Measurements from ENCODE around the gene RDH16. TPM values are rescaled to one million over a fixed set of nuclear protein-coding genes. Genes with fewer than 3 reads are reported as not detected.
"Not testable (repeated sequence)": the region's sequence is repeated elsewhere in the genome, so short reads cannot be mapped to it uniquely, and the experiment has no call there.

Gene RDH16
- total RNA-seq, 6 donors from 2014 or later, result 0.46 to 0.98 (median 0.54) TPM; not detected in 1

- not testable (repeated sequence) for H3K27me3 ChIP-seq; H3K4me1 ChIP-seq; H3K9me3 ChIP-seq; H3K27ac ChIP-seq; H3K36me3 ChIP-seq; ATAC-seq (ENCODE audit: low FRiP score in 2 of 2); H3K4me3 ChIP-seq
- WGBS, 2 donors, result no CpG with 5 or more reads among the region's 27 CpGs
- DNase-seq, result peak in 1 of 2 donors; percentile 25
Observed at GRCh38 chr12:56963557-56963956, 6.1 kb upstream of the RDH16 start.

GRCh38 chr12:56962247-56962646 lies 4.8 kb upstream of the RDH16 start:
- ATAC-seq (ENCODE audit: low FRiP score in 2 of 2); H3K27me3 ChIP-seq; H3K4me1 ChIP-seq; H3K36me3 ChIP-seq; H3K4me3 ChIP-seq; H3K27ac ChIP-seq; DNase-seq: not testable (repeated sequence)
- 40 to 47% methylated on average over 4 of the region's 4 CpGs for WGBS, 2 donors
- peaks cover 0 to 16% (median 2%) of the 10 kb centered on the region in 4 donors for H3K9me3 ChIP-seq

- H3K27me3 ChIP-seq, result no peaks in the 10 kb centered on the region
- H3K27ac ChIP-seq, result no peak overlapping the region
- TF ChIP-seq CTCF (IDR thresholded peaks at IDR 0.05), result no peak
- no peak for TF ChIP-seq EP300 (IDR thresholded peaks at IDR 0.05)
- no peak for TF ChIP-seq POLR2A (IDR thresholded peaks at IDR 0.05)
- no peak for TF ChIP-seq POLR2AphosphoS5 (IDR thresholded peaks at IDR 0.05)
- peaks cover 0 to 9% (median 2%) of the 10 kb centered on the region in 4 donors for H3K9me3 ChIP-seq
- no peaks in the 10 kb centered on the region for H3K36me3 ChIP-seq
- H3K4me1 ChIP-seq, result no peaks in the 10 kb centered on the region
- no peak overlapping the region for H3K4me3 ChIP-seq
- no peak for ATAC-seq (ENCODE audit: low FRiP score in 2 of 2)
- DNase-seq, result no peak
- 60 to 83% methylated on average over 1 to 2 of the region's 2 CpGs for WGBS, 2 donors
Observed at GRCh38 chr12:56958422-56958821, 1.0 kb upstream of the RDH16 start.

GRCh38 chr12:56955631-56956256 lies 1.7 kb downstream of the RDH16 start:
- Histone ChIP-seq H3K27ac (no peak overlapping the region), H3K27me3 (no peaks in the 10 kb centered on the region), H3K9me3 (peaks cover 0 to 9% (median 2%) of the 10 kb centered on the region in 4 donors), H3K4me1 (no peaks in the 10 kb centered on the region), H3K4me3 (no peak overlapping the region), H3K36me3 (no peaks in the 10 kb centered on the region)
- no peak for TF ChIP-seq POLR2A (IDR thresholded peaks at IDR 0.05)
- no peak for ATAC-seq (ENCODE audit: low FRiP score in 2 of 2)
- no peak for DNase-seq
- WGBS, 2 donors, result 61 to 64% methylated on average over 2 of the region's 2 CpGs

- Histone ChIP-seq H3K36me3 (no peaks in the 10 kb centered on the region), H3K27me3 (no peaks in the 10 kb centered on the region), H3K27ac (no peak overlapping the region), H3K9me3 (peaks cover 0 to 9% (median 2%) of the 10 kb centered on the region in 4 donors), H3K4me1 (no peaks in the 10 kb centered on the region), H3K4me3 (no peak overlapping the region)
- no peak for TF ChIP-seq CTCF (IDR thresholded peaks at IDR 0.05)
- TF ChIP-seq POLR2A (IDR thresholded peaks at IDR 0.05), result no peak
- TF ChIP-seq EP300 (IDR thresholded peaks at IDR 0.05), result no peak
- TF ChIP-seq POLR2AphosphoS5 (IDR thresholded peaks at IDR 0.05), result no peak
- 80 to 84% methylated on average over 1 to 6 of the region's 6 CpGs for WGBS, 2 donors
- DNase-seq (no peak), ATAC-seq (ENCODE audit: low FRiP score in 2 of 2) (no peak)
Observed at GRCh38 chr12:56954958-56955355, 2.5 kb downstream of the RDH16 start.

GRCh38 chr12:56954057-56954957 lies 3.1 kb downstream of the RDH16 start:
- 90 to 95% methylated on average over 6 of the region's 6 CpGs for WGBS, 2 donors
- ATAC-seq (ENCODE audit: low FRiP score in 2 of 2) (no peak), DNase-seq (no peak)
- no peaks in the 10 kb centered on the region for H3K27me3 ChIP-seq
- H3K9me3 ChIP-seq, result peaks cover 0 to 9% (median 2%) of the 10 kb centered on the region in 4 donors
- no peaks in the 10 kb centered on the region for H3K36me3 ChIP-seq
- no peaks in the 10 kb centered on the region for H3K4me1 ChIP-seq
- H3K4me3 ChIP-seq, result no peak overlapping the region
- TF ChIP-seq EP300 (IDR thresholded peaks at IDR 0.05), result no peak
- TF ChIP-seq POLR2AphosphoS5 (IDR thresholded peaks at IDR 0.05), result no peak
- no peak for TF ChIP-seq CTCF (IDR thresholded peaks at IDR 0.05)
- TF ChIP-seq POLR2A (IDR thresholded peaks at IDR 0.05), result no peak
- H3K27ac ChIP-seq, result no peak overlapping the region
